CD4-positive, alpha-beta T cell treated with Interleukin-2 at 100 ng/mL for 4 hours (primary cell): Measurements from ENCODE around the gene RPS6KA5.
"Not testable (repeated sequence)": the region's sequence is repeated elsewhere in the genome, so short reads cannot be mapped to it uniquely, and the experiment has no call there.

Source experiments
- DNase-seq: peaks from one replicate; pipeline ENCODE4 v3.0.0-alpha.2; 2020; ENCODE audit warnings: low spot score

The RPS6KA5 gene

DNA sequence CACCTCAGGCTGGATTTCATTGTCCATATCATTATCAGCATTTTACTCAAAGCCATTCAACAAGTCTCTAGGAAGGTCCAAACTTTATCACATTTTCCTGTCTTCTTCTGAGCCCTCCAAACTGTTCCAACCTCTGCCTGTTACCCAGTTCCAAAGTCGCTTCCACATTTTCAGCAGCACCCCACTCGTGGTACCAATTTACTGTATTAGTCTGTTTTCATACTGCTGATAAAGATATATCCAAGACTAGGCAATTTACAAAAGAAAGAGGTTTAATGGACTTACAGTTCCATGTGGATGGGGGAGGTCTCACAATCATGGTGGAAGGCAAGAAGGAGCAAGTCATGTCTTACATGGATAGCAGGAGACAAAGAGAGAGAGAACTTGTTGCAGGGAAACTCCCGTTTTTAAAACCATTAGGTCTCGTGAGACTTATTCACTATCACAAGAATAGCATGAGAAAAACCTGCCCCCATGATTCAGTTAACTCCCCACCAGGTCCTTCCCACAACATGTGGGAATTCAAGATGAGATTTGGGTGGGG is 121.1 kb downstream of the RPS6KA5 start:
- not testable (repeated sequence) for DNase-seq

GRCh38 chr14:90938615-90939014 is 121.8 kb downstream of the RPS6KA5 start:
- DNase-seq, result no peak

- no peak for DNase-seq
Observed at GRCh38 chr14:90936757-90937440, 123.5 kb downstream of the RPS6KA5 start.

- DNase-seq, result no peak
Observed at GRCh38 chr14:90924621-90925340, 135.7 kb downstream of the RPS6KA5 start.

- no peak for DNase-seq
Observed at GRCh38 chr14:90922141-90922540, 138.3 kb downstream of the RPS6KA5 start.

DNA sequence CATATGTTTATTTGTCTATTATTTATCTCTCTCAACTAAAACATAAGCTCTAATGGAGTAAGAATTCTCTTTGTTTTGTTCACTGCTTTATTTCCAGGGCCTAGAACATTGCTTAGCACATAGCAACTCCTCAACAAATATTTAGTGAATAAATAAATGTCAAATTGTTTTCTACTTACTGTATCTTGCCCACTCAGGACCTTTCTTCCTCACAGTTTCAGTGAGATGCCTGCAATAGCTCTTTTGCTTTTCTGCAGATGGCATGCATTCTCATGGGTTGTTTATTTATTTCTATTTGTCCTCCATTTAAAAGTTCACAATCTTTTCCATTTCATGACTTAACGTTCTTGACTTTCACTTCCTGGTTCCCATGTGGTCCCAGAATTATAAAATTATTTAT is 149.3 kb downstream of the RPS6KA5 start:
- DNase-seq, result no peak

DNA sequence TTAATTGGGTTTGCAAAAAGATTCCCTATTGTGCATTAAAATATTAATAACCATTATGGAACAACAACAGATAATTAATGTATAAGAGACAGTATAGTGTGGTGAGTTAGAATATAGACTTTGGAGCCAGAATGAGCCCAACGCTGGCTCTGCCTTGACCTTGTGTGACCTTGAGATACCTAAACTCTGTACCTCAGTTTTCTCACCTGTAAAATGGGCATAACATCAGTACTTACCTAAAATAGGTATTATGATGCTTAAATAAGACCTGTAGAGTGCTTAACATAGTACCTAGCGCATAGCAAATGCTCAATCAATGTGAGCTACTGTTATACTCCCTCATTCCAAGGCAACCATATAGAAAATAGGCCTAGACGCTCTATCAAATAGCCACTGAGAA is 153.3 kb downstream of the RPS6KA5 start:
- DNase-seq, result no peak

DNA sequence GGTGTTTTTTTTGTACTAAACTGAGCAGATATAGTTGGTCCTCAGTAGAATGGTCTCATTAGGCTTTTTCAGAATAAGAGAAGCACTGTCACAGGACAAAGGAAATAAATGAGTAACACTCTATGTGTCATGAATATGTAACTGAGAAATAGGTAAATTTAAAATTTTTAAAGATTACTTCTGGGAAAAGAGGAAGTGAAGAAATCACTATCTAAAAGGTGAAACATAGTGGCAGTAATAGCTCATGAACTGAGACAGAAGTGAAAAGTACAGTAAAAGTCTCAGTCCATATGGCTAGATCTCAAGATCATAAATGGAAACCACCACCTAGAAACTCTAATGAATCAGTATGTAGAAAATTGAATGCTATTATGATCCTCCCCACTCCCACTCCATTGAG is 154.9 kb downstream of the RPS6KA5 start:
- DNase-seq, result no peak

DNA sequence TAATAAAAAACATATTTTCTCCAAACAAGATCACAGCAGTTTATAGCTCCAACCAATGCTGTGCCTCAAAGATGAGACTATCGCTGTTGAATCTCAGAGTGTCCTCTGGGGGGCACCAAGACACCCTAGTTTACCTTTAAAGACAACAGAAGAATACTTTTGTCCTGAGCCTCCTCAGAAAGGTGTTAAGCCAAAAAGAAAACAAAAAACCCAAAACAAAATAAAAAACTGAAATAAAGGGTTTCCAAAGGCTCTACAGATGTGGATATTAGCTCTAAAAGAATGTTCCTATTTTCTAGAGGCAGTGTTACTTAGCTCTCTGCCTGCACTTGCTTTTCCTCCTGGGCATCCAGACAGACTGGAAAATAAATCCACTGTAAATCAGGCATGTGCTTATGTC is 157.3 kb downstream of the RPS6KA5 start:
- DNase-seq, result peak; percentile 78

DNA sequence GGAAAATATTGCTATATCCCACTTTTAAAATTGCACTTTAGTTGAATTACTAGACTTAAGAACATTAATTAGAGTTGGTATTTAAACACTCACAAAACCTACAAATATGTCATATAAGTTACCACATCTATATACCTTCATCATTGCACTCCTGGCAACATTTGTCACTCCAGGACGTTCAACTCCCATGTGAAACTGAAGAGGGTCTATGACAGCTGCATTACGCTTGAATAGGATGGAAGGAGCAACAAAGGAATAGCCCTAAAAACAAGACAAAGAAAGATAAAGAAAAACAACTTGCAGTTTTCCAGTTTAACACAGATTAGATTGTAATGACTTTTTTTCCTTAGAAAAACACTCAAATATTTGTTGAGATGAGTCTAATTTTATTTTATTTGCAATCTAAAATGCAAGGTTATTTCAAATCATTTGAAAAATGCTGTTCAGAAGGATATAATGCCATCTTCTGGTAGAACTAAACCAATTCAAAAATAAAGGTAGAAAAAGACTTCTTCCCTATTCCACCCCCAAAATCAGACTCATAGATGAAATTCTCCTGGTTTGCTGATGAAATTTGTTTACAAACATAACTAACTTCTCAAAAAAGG is 159.9 kb downstream of the RPS6KA5 start:
- no peak for DNase-seq

GRCh38 chr14:90897022-90897421 is 163.4 kb downstream of the RPS6KA5 start:
- no peak for DNase-seq

- no peak for DNase-seq
Observed at GRCh38 chr14:90894241-90894640, 166.2 kb downstream of the RPS6KA5 start.

DNA sequence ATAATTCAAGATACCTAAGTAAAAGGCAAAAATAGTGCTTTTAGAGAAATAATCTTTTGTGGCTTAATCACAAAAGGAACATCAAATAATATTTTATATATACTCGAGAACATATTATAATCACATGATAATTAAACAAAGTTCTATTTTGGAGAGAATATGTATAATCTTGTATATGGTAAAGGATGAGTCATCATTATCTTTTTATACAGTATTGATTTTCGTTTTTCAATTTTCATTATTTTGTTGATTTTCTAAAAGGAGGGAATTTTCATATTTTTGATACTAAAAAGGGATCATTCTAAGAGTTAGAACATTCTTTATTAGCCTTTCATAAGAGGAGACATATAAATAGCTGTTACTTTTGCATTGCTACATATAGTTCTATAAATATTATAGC is 166.9 kb downstream of the RPS6KA5 start:
- DNase-seq, result no peak

DNA sequence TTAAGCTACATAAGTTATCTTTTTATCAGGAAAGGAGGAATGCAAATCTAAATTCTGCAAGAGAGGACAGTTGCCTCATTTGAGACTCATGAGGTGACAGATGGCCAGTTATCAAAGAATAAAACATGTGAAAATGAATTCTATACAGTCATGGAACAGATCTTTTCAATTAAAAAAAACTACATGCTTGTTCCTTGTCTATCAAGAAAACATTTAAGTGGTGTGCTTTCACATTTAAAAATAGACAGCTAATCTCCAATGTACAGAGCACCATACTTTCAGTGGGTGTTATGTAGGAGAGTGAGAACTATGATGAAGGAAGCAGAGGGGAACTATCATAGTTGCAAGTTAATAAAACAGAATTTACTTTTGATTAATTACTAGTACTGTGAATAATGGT is 167.5 kb downstream of the RPS6KA5 start:
- DNase-seq, result no peak

DNA sequence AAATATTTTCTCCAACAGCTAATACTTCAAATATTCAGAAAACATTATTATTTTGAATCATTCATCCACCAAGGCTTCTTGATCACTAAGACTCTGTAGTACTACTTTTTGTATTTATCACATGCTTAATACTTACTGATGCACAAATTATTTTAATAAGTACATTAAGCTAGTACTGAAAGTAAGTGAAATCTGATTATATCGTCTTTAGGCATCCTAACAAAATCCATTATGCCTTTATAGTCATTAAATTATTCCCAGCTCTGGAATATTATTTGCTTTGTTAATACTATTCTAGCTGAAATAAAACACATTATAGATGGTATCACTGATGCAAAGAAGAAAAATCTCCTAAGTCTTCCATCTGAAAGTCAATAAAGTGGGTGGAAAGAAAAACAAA is 169.1 kb downstream of the RPS6KA5 start:
- DNase-seq, result no peak

GRCh38 chr14:90890322-90891020 is 170.0 kb downstream of the RPS6KA5 start:
- DNase-seq, result no peak

DNA sequence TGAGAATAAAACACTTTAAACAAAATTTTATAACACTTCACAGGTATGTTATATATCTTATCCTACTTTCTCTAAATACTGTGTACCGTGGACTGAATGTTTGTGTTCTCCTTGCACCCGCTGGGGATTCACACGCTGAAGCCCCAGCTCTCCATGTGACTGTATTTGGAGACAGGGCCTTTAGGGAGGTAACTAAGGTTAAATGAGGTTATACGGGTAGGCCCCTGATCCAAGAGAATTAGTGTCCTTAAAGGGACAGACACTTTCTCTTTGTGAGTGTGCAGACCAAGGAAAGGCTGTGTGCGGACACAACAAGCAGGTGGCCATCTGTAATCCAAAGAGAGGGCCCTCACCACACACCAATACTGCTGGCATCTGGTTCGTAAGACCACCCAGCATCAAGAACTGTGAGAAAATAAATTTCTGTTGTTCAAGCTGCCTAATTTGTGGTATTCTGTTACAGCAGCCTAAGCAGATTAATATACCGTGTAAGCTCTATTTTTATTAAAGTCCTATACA is 174.1 kb downstream of the RPS6KA5 start:
- DNase-seq, result no peak

- no peak for DNase-seq
Observed at GRCh38 chr14:90883782-90884181, 176.7 kb downstream of the RPS6KA5 start.

- DNase-seq, result no peak
Observed at GRCh38 chr14:90883197-90883596, 177.2 kb downstream of the RPS6KA5 start.

GRCh38 chr14:90880282-90880681 is 180.2 kb downstream of the RPS6KA5 start:
- no peak for DNase-seq

DNA sequence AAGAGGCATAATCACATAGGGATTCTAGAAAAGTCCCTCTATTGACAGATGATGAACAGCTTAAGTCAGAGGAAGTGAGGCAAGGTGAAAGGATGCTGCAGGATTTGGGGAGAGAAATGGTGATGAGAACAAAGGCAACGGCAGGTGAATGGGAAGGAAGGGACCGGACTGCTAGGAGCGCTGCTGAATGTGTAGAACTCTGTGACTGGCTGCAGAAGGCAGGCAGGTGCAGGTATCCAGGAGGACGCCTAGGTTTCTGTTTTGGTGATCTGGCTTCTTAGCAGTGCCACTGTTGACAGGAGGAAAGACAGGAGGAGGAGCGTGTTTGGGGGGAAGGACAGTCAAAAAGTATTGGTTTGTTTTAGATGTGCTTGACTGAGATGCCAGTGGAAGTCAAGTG is 185.8 kb downstream of the RPS6KA5 start:
- DNase-seq, result no peak

- no peak for DNase-seq
Observed at GRCh38 chr14:90871605-90872233, 188.7 kb downstream of the RPS6KA5 start.
